ENCODE measurements around the gene LYSMD2. TPM values are rescaled to one million over a fixed set of nuclear protein-coding genes. Genes with fewer than 3 reads are reported as not detected.
A peak's percentile ranks its signal among the peaks of the same experiment; 100 is the strongest.

The LYSMD2 gene
- total RNA-seq, 2 experiments from 2014 or later, result 18.5 to 19.0 TPM

GRCh38 chr15:51681303-51681963 lies 56.0 kb downstream of the LYSMD2 start, which contains the start of gene SCG3:
Gene SCG3 (plus strand): TSS chr15:51681503. CDS start chr15:51681756, 253 bp downstream.
- peak; percentile 99 for ATAC-seq
- ChIA-PET POLR2A (interaction anchor here (1.1 to 1.8 kb wide), 2 partner anchors 10 to 56 kb away, joined by 6 to 7 read pairs; partner anchors contain the start of gene LYSMD2), CTCF (interaction anchor here (0.7 to 3.5 kb wide), 3 partner anchors 10 to 95 kb away, joined by 3 to 16 read pairs (median 4); no protein-coding TSS in a partner anchor)
- DNase-seq, result peak; percentile 83
- no peaks in the 10 kb centered on the region for H3K9me3 Mint-ChIP-seq
- H3K27me3 Mint-ChIP-seq, result peaks cover 35% of the 10 kb centered on the region
- H3K4me1 Mint-ChIP-seq (ENCODE audit: low read depth), result peaks cover 3% of the 10 kb centered on the region
- intact Hi-C loops (cut with micrococcal nuclease), result no loop called here
- no peak within 1 kb of the TSS for H3K4me3 Mint-ChIP-seq
- H3K27ac Mint-ChIP-seq, result no peak within 1 kb of the TSS
- no peaks in the 10 kb centered on the region for H3K36me3 Mint-ChIP-seq (ENCODE audit: low read depth)
- TF ChIP-seq CTCF (IDR thresholded peaks at IDR 0.05), result no peak

DNA sequence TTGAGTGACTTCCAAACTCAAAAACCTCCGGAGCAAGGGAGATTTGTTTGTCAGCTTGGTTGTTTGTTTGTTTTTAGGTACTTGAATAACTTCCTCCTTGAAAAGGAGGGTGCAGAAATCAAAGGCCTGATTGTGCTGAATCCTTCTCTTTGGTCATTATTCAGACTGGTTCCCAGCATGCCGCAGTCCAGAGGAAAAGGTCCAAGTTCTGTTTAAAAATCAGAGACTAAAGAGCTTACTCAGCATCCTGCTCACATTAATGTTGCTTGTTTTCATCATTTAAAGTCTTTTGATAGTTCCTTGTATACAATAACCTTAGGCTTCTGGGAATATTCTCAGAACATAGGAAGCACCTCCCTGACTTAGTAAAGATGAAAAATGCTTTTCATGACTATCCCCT lies 57.1 kb downstream of the LYSMD2 start:
- TF ChIP-seq CTCF (IDR thresholded peaks at IDR 0.05), result no peak
- intact Hi-C loops (cut with micrococcal nuclease), result no loop called here
- no peak for ATAC-seq
- Mint-ChIP-seq H3K36me3 (ENCODE audit: low read depth) (no peaks in the 10 kb centered on the region), H3K4me3 (no peak overlapping the region), H3K4me1 (ENCODE audit: low read depth) (peaks cover 3% of the 10 kb centered on the region), H3K27me3 (peaks cover 35% of the 10 kb centered on the region), H3K27ac (no peak overlapping the region), H3K9me3 (no peaks in the 10 kb centered on the region)
- ChIA-PET POLR2A (interaction anchor here (1.8 kb wide), 1 partner anchor 11 kb away, joined by 6 read pairs; no protein-coding TSS in a partner anchor), CTCF (interaction anchor here (3.5 kb wide), 1 partner anchor 96 kb away, joined by 16 read pairs; no protein-coding TSS in a partner anchor)
- DNase-seq, result no peak

GRCh38 chr15:51678096-51678495 lies 59.4 kb downstream of the LYSMD2 start:
- H3K9me3 Mint-ChIP-seq, result no peaks in the 10 kb centered on the region
- no peaks in the 10 kb centered on the region for H3K36me3 Mint-ChIP-seq (ENCODE audit: low read depth)
- CTCF ChIA-PET, result interaction anchor here (0.9 kb wide), 1 partner anchor 98 kb away, joined by 3 read pairs; no protein-coding TSS in a partner anchor
- TF ChIP-seq CTCF (IDR thresholded peaks at IDR 0.05), result no peak
- DNase-seq (no peak), ATAC-seq (no peak)
- intact Hi-C loops (cut with micrococcal nuclease), result no loop called here
- no peak overlapping the region for H3K27ac Mint-ChIP-seq
- H3K27me3 Mint-ChIP-seq, result peaks cover 24% of the 10 kb centered on the region
- POLR2A ChIA-PET, result no interaction called here
- H3K4me3 Mint-ChIP-seq, result no peak overlapping the region
- H3K4me1 Mint-ChIP-seq (ENCODE audit: low read depth), result peaks cover 3% of the 10 kb centered on the region

DNA sequence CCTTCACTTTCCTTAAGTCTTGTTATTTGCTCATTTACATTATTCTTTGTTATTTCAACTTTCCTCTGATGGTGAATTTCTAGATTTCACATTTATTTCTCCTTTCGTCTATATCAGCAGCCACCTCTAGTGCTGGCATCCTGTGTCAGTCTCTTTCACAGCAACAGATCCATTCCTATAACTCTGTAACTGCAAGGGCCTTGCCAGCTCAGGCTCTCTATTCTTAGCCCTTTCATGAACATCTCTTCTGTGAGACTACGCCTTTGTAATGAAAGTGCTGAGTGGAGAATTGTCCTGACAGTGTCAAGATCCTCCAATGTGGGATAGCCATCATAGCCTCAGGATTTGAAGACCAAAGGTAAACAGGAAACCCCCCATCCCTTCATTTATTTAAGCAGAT lies 60.0 kb downstream of the LYSMD2 start:
- Mint-ChIP-seq H3K36me3 (ENCODE audit: low read depth) (no peaks in the 10 kb centered on the region), H3K27me3 (peaks cover 25% of the 10 kb centered on the region), H3K4me1 (ENCODE audit: low read depth) (peaks cover 3% of the 10 kb centered on the region), H3K27ac (no peak overlapping the region), H3K4me3 (no peak overlapping the region), H3K9me3 (no peaks in the 10 kb centered on the region)
- TF ChIP-seq CTCF (IDR thresholded peaks at IDR 0.05), result no peak
- intact Hi-C loops (cut with micrococcal nuclease), result no loop called here
- no peak for ATAC-seq
- DNase-seq, result no peak
- POLR2A ChIA-PET, result no interaction called here
- CTCF ChIA-PET, result no interaction called here

DNA sequence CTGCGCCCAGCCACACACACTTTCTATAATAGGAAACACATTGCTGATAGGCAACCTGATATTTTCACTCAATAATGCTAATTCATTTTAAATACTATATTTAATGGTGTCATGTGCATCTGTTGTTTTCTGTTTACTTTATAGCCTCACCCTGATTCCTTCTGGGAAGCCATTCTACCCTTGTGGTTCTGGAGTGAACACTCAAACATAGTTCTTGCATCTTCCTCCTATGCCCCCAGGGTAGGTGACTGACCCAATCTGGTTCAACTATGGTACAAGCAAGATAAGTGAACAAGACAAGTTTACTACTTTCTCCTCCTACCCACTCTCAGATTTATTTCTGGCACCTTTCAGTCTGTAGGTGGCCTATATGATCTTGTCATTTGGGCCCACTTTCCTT lies 60.4 kb downstream of the LYSMD2 start:
- no peak overlapping the region for H3K27ac Mint-ChIP-seq
- ATAC-seq (no peak), DNase-seq (no peak)
- H3K9me3 Mint-ChIP-seq, result no peaks in the 10 kb centered on the region
- H3K36me3 Mint-ChIP-seq (ENCODE audit: low read depth), result no peaks in the 10 kb centered on the region
- no peak overlapping the region for H3K4me3 Mint-ChIP-seq
- H3K4me1 Mint-ChIP-seq (ENCODE audit: low read depth), result peaks cover 3% of the 10 kb centered on the region
- intact Hi-C loops (cut with micrococcal nuclease), result no loop called here
- no peak for TF ChIP-seq CTCF (IDR thresholded peaks at IDR 0.05)
- H3K27me3 Mint-ChIP-seq, result peaks cover 24% of the 10 kb centered on the region
- ChIA-PET POLR2A (no interaction called here), CTCF (no interaction called here)
